ENCODE data around the gene DCST2.
A peak's percentile ranks its signal among the peaks of the same experiment; 100 is the strongest.

DCST2 gene

GRCh38 chr1:155010211-155010918 lies 23.2 kb downstream of the DCST2 start:
- H3K36me3 ChIP-seq, result peaks cover 29% of the 10 kb centered on the region
- peak overlapping the region; percentile 86 for H3K27ac ChIP-seq
- DNase-seq, result peak; percentile 80
- peak overlapping the region; percentile 20 for H3K4me3 ChIP-seq (ENCODE audit: low read depth, low read length)
- no peaks in the 10 kb centered on the region for H3K9me3 ChIP-seq (ENCODE audit: severe bottlenecking)
- TF ChIP-seq CTCF (IDR thresholded peaks at IDR 0.05; ENCODE audit: low read depth, low read length), result no peak
- no peaks in the 10 kb centered on the region for H3K27me3 ChIP-seq (ENCODE audit: insufficient read depth, low read depth, severe bottlenecking)

- Histone ChIP-seq H3K36me3 (peaks cover 22% of the 10 kb centered on the region), H3K9me3 (ENCODE audit: severe bottlenecking) (no peaks in the 10 kb centered on the region), H3K27me3 (ENCODE audit: insufficient read depth, low read depth, severe bottlenecking) (no peaks in the 10 kb centered on the region), H3K27ac (peak overlapping the region; percentile 86), H3K4me3 (ENCODE audit: low read depth, low read length) (no peak overlapping the region)
- peak; percentile 28 for DNase-seq
- TF ChIP-seq CTCF (IDR thresholded peaks at IDR 0.05; ENCODE audit: low read depth, low read length), result no peak
These were observed 23.8 kb downstream of the DCST2 start for GRCh38 chr1:155009742-155010141.

- Histone ChIP-seq H3K36me3 (peaks cover 21% of the 10 kb centered on the region), H3K4me3 (ENCODE audit: low read depth, low read length) (peak overlapping the region; percentile 41), H3K27me3 (ENCODE audit: insufficient read depth, low read depth, severe bottlenecking) (no peaks in the 10 kb centered on the region), H3K9me3 (ENCODE audit: severe bottlenecking) (no peaks in the 10 kb centered on the region), H3K27ac (peak overlapping the region; percentile 86)
- TF ChIP-seq CTCF (IDR thresholded peaks at IDR 0.05; ENCODE audit: low read depth, low read length), result no peak
- peak; percentile 37 for DNase-seq
These were observed 24.3 kb downstream of the DCST2 start for GRCh38 chr1:155009221-155009711.

- H3K27me3 ChIP-seq (ENCODE audit: insufficient read depth, low read depth, severe bottlenecking), result no peaks in the 10 kb centered on the region
- TF ChIP-seq CTCF (IDR thresholded peaks at IDR 0.05; ENCODE audit: low read depth, low read length), result 0 out of 2 replicates have a peak, but pooled peaks have one; percentile 0
- H3K27ac ChIP-seq, result peak overlapping the region; percentile 86
- DNase-seq, result peak; percentile 93
- peaks cover 17% of the 10 kb centered on the region for H3K36me3 ChIP-seq
- no peaks in the 10 kb centered on the region for H3K9me3 ChIP-seq (ENCODE audit: severe bottlenecking)
- H3K4me3 ChIP-seq (ENCODE audit: low read depth, low read length), result peak overlapping the region; percentile 41
These were observed 25.3 kb downstream of the DCST2 start for GRCh38 chr1:155008015-155008941.

- H3K9me3 ChIP-seq (ENCODE audit: severe bottlenecking), result no peaks in the 10 kb centered on the region
- peaks cover 17% of the 10 kb centered on the region for H3K36me3 ChIP-seq
- DNase-seq, result peak; percentile 32
- TF ChIP-seq CTCF (IDR thresholded peaks at IDR 0.05; ENCODE audit: low read depth, low read length), result no peak
- H3K27ac ChIP-seq, result peak overlapping the region; percentile 86
- H3K4me3 ChIP-seq (ENCODE audit: low read depth, low read length), result no peak overlapping the region
- H3K27me3 ChIP-seq (ENCODE audit: insufficient read depth, low read depth, severe bottlenecking), result no peaks in the 10 kb centered on the region
These were observed 26.2 kb downstream of the DCST2 start for GRCh38 chr1:155007251-155007828.

Measured in WERI-Rb-1 (cell line).